ENCODE measurements around the gene SLC9A1.

DNA sequence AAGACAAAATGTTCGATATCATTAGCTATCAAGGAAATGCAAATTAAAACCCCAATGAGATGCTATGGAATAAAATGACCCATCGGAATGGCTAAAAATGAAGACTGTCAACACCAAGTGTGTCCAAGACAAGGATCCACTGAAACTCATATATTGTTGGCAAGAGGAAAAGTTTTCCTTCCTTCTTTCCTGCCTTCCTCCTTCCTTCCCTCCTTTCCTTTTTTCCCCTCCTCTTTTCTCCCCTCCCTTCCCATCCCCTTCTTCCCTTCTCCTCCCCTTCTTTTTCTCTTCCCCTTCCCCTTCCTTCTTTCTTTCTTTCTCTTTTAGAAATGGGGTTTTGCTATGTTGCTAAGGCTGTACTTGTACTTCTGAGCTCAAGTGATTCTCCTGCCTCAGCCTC is 78.1 kb downstream of the SLC9A1 start:
- TF ChIP-seq POLR2AphosphoS5 (IDR thresholded peaks at IDR 0.05) (no peak), POLR2A (IDR thresholded peaks at IDR 0.05) (no peak), EP300 (IDR thresholded peaks at IDR 0.05) (no peak)
- TF ChIP-seq, protein P1, sequence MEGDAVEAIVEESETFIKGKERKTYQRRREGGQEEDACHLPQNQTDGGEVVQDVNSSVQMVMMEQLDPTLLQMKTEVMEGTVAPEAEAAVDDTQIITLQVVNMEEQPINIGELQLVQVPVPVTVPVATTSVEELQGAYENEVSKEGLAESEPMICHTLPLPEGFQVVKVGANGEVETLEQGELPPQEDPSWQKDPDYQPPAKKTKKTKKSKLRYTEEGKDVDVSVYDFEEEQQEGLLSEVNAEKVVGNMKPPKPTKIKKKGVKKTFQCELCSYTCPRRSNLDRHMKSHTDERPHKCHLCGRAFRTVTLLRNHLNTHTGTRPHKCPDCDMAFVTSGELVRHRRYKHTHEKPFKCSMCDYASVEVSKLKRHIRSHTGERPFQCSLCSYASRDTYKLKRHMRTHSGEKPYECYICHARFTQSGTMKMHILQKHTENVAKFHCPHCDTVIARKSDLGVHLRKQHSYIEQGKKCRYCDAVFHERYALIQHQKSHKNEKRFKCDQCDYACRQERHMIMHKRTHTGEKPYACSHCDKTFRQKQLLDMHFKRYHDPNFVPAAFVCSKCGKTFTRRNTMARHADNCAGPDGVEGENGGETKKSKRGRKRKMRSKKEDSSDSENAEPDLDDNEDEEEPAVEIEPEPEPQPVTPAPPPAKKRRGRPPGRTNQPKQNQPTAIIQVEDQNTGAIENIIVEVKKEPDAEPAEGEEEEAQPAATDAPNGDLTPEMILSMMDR (IDR thresholded peaks at IDR 0.05): no peak
